IMR-90 (cell line): ENCODE data around the gene LYPD6B. TPM values are rescaled to one million over a fixed set of nuclear protein-coding genes. Genes with fewer than 3 reads are reported as not detected.

Experiments used
- ATAC-seq: fragments of 200-7000 bp; cut with Tn5 transposase; 2 replicates; pipeline ENCODE4 v1.9.1; 2020; ENCODE audit warnings: low read depth, mild to moderate bottlenecking, moderate library complexity
- BruUV-seq: library from RNA; stranded (reverse); fragments of 400-500 nt; replicated peaks from 2 replicates; lab custom pipeline; 2021; lab: Mats Ljungman, UMichigan
- CTCF ChIA-PET: fragments of 300-600 bp; formaldehyde crosslinking; extraction: SDS; loops from one replicate; lab custom pipeline; 2021; ENCODE audit warnings: antibody characterized with exemption; lab: Yijun Ruan, JAX
- POLR2A ChIA-PET: fragments of 300-600 bp; sonication (Branson Sonifier 250); formaldehyde crosslinking; loops from one replicate; lab custom pipeline; 2022; ENCODE audit warnings: antibody characterized with exemption; ENCODE audit not compliant: unreplicated experiment; lab: Charles Lee
- DNase-seq: peaks from one replicate; pipeline ENCODE4 v3.0.0; 2013
- H2AFZ ChIP-seq: replicated peaks from 2 replicates; pipeline ENCODE3; 2013; ENCODE audit warnings: low read length, mild to moderate bottlenecking; ENCODE audit not compliant: poor library complexity
- H2AK5ac ChIP-seq: 2 replicates; pipeline ENCODE4 v1.6.1; 2013; ENCODE audit warnings: low read depth, low read length, inconsistent platforms
- H2AK9ac ChIP-seq: replicated peaks from 2 replicates; pipeline ENCODE3; 2013; ENCODE audit warnings: mild to moderate bottlenecking, low read depth, low read length, moderate library complexity; ENCODE audit not compliant: poor library complexity
- H2BK120ac ChIP-seq: 2 replicates; pipeline ENCODE4 v1.6.1; 2013; ENCODE audit warnings: low read depth, low read length, inconsistent platforms
- H2BK15ac ChIP-seq: 3 replicates; pipeline ENCODE4 v1.6.1; 2013; ENCODE audit warnings: low read depth, low read length, inconsistent platforms
- H2BK20ac ChIP-seq: 2 replicates; pipeline ENCODE4 v1.6.1; 2013; ENCODE audit warnings: low read depth, mild to moderate bottlenecking, inconsistent platforms, low read length, moderate library complexity
- H2BK5ac ChIP-seq: 2 replicates; pipeline ENCODE4 v1.6.1; 2013; ENCODE audit warnings: mild to moderate bottlenecking, low read depth, low read length, inconsistent platforms; ENCODE audit not compliant: poor library complexity, severe bottlenecking
- H3K14ac ChIP-seq: replicated peaks from 2 replicates; pipeline ENCODE4 v1.6.1; 2013; ENCODE audit warnings: low read depth, low read length, inconsistent platforms
- H3K18ac ChIP-seq: 2 replicates; pipeline ENCODE4 v1.6.1; 2013; ENCODE audit warnings: low read depth, low read length, control low read depth
- H3K23ac ChIP-seq: 2 replicates; pipeline ENCODE4 v1.6.1; 2013; ENCODE audit warnings: low read depth, low read length, inconsistent platforms
- H3K27ac ChIP-seq: 2 replicates; pipeline ENCODE4 v1.5.1; 2013; ENCODE audit warnings: mild to moderate bottlenecking, control low read depth, low read length; ENCODE audit not compliant: insufficient read depth
- H3K27me3 ChIP-seq: 2 replicates; pipeline ENCODE4 v1.6.1; 2013; ENCODE audit warnings: low read length; ENCODE audit not compliant: control insufficient read depth, insufficient read depth
- H3K36me3 ChIP-seq: 2 replicates; pipeline ENCODE4 v1.6.1; 2013; ENCODE audit warnings: low read length, mixed read lengths; ENCODE audit not compliant: control insufficient read depth, insufficient read depth
- H3K4ac ChIP-seq: 2 replicates; pipeline ENCODE4 v1.6.1; 2013; ENCODE audit warnings: low read depth, low read length, inconsistent platforms
- H3K4me1 ChIP-seq: 2 replicates; pipeline ENCODE4 v1.6.1; 2013; ENCODE audit warnings: low read length, mixed read lengths; ENCODE audit not compliant: control insufficient read depth, insufficient read depth
- H3K4me2 ChIP-seq: 2 replicates; pipeline ENCODE4 v1.6.1; 2013; ENCODE audit warnings: low read depth, mild to moderate bottlenecking, control low read depth, low read length, moderate library complexity
- H3K4me3 ChIP-seq: 2 replicates; pipeline ENCODE4 v1.5.1; 2013; ENCODE audit warnings: low read depth, mild to moderate bottlenecking, control low read depth, low read length, moderate library complexity; ENCODE audit not compliant: insufficient read depth
- H3K56ac ChIP-seq: 2 replicates; pipeline ENCODE4 v1.6.1; 2013; ENCODE audit warnings: low read length, inconsistent platforms; ENCODE audit not compliant: insufficient read depth; ENCODE audit errors: extremely low read depth
- H3K79me1 ChIP-seq, 2 experiments: 2 replicates each; pipeline ENCODE4 v1.6.1; 2013; ENCODE audit warnings: low read length in 2 of 2, inconsistent platforms in 1 of 2, low read depth in 1 of 2
- H3K9ac ChIP-seq: 2 replicates; pipeline ENCODE4 v1.6.1; 2013; ENCODE audit warnings: low read depth, low read length, control low read depth
- H3K9me1 ChIP-seq: 2 replicates; pipeline ENCODE4 v1.6.1; 2013; ENCODE audit warnings: low read length, inconsistent platforms; ENCODE audit not compliant: insufficient read depth
- H3K9me3 ChIP-seq: 2 replicates; pipeline ENCODE4 v1.6.1; 2013; ENCODE audit warnings: low read length; ENCODE audit not compliant: control insufficient read depth, insufficient read depth
- H4K20me1 ChIP-seq: 2 replicates; pipeline ENCODE4 v1.6.1; 2013; ENCODE audit warnings: low read length, inconsistent platforms; ENCODE audit not compliant: insufficient read depth
- H4K5ac ChIP-seq: 2 replicates; pipeline ENCODE4 v1.6.1; 2013; ENCODE audit warnings: mild to moderate bottlenecking, low read depth, low read length, control low read depth
- H4K8ac ChIP-seq, 2 experiments: 2 replicates each; pipeline ENCODE4 v1.6.1; 2013; ENCODE audit warnings: low read depth in 2 of 2, low read length in 2 of 2, control low read depth in 1 of 2, inconsistent platforms in 1 of 2
- H4K91ac ChIP-seq: 2 replicates; pipeline ENCODE4 v1.6.1; 2013; ENCODE audit warnings: low read depth, low read length, inconsistent platforms; ENCODE audit not compliant: insufficient read depth
- BHLHE40 ChIP-seq: fragments of 150-350 bp; IDR thresholded peaks from 2 replicates; pipeline ENCODE4 v1.6.1; 2016; ENCODE audit warnings: mild to moderate bottlenecking, low read depth, low read length
- CEBPB ChIP-seq: IDR thresholded peaks from 2 replicates; pipeline ENCODE4 v1.6.1; 2012; ENCODE audit warnings: low read depth, low read length, improper control_type of control experiment
- FOS ChIP-seq: fragments of 150-350 bp; IDR thresholded peaks from 2 replicates; pipeline ENCODE4 v1.6.1; 2016; ENCODE audit warnings: low read depth, low read length
- MAFK ChIP-seq: IDR thresholded peaks from 2 replicates; pipeline ENCODE4 v1.6.1; 2012; ENCODE audit warnings: low read depth, low read length, improper control_type of control experiment
- MXI1 ChIP-seq: IDR thresholded peaks from 2 replicates; pipeline ENCODE4 v1.6.1; 2012; ENCODE audit warnings: low read depth, mild to moderate bottlenecking, low read length, moderate library complexity, borderline replicate concordance
- POLR2A ChIP-seq: IDR thresholded peaks from 2 replicates; pipeline ENCODE4 v1.6.1; 2012; ENCODE audit warnings: mild to moderate bottlenecking, low read depth, low read length
- RAD21 ChIP-seq: IDR thresholded peaks from 2 replicates; pipeline ENCODE4 v1.6.1; 2012; ENCODE audit warnings: low read length, improper control_type of control experiment
- RFX5 ChIP-seq: IDR thresholded peaks from 2 replicates; pipeline ENCODE4 v1.8.0; 2012; ENCODE audit warnings: low read depth, mild to moderate bottlenecking, low read length, moderate library complexity
- WGBS, 2 experiments: methylation state at CpG; one replicate each; pipeline versions ENCODE4 v1.1.5 to v1.1.7; 2013; ENCODE audit warnings: missing lambda C conversion rate in 2 of 2; ENCODE audit not compliant: insufficient read length in 1 of 2; ENCODE audit errors: extremely low coverage in 2 of 2; 5-methylcytosine and 5-hydroxymethylcytosine counted together
- dilution Hi-C: fragments of 300-500 bp; cut with HindIII; formaldehyde crosslinking; loops from one replicate; pipeline ENCODE4 v1.14.3; 2018; ENCODE audit warnings: low sequenced_read_pairs; ENCODE audit not compliant: unreplicated experiment
- in situ Hi-C: fragments of 300-500 bp; cut with MboI; formaldehyde crosslinking; loops from 3 replicates; pipeline ENCODE4 v1.14.3; 2019; ENCODE audit warnings: low sequenced_read_pairs, inconsistent platforms, mixed read lengths
- intact Hi-C: fragments of 100-400 bp; cut with micrococcal nuclease; formaldehyde crosslinking; loops from 2 replicates; pipeline ENCODE4 v1.10.0; 2022
- polyA plus RNA-seq, 3 experiments: library from polyadenylated mRNA; depleted of rRNA; stranded (reverse); fragments of >200 nt; gene quantifications; 2 replicates each; pipeline ENCODE4 v1.2.3, GENCODE V29; 2012; ENCODE audit warnings: low replicate concordance in 1 of 3
- total RNA-seq: library from RNA; depleted of rRNA; stranded (reverse); fragments of >200 nt; gene quantifications from 2 replicates; pipeline ENCODE4 v1.2.3, GENCODE V29; 2012
- TF ChIP-seq, protein P1 (sequence below): fragments of 150-350 bp; IDR thresholded peaks from 2 replicates; pipeline ENCODE4 v1.6.1; 2016; ENCODE audit warnings: low read depth, mild to moderate bottlenecking, low read length, moderate library complexity, borderline replicate concordance
- TF ChIP-seq, protein P2 (sequence below): fragments of 150-350 bp; IDR thresholded peaks from 2 replicates; pipeline ENCODE4 v1.6.1; 2017; ENCODE audit warnings: mild to moderate bottlenecking, antibody characterized with exemption, low read length, low read depth

The LYPD6B gene
- total and polyA plus RNA-seq, 2 of the 4 experiments (the other 2 are of a cell fraction), result 0.05 TPM; not detected in 1

DNA sequence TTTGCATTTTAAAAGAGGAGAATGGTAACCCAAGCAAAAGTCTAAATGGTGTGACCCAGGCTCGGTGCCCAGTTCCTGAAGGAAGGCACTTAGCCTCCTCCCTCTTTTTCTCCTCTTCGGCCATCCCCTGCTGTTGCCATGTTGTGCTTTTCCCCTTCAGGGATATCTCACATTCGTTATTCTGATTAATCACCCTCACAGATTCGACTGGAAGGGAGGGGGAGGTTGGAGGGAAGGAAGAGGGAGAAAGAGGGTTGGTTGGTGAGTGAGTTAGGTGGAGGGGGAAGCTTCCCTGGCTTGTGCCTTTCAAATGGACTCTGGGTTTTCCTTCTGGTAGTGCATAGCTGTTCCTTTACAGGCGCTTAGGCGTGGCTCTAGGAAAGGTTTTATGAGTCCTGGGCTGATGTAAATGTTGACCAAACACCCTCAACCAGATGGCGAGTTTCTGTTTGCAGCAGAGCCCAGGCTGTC, 39.0 kb upstream of the LYPD6B start:
- Histone ChIP-seq H2BK5ac (no peak overlapping the region), H3K27ac (no peak overlapping the region), H4K20me1 (no peaks in the 10 kb centered on the region), H3K4ac (no peak overlapping the region), H3K4me2 (no peak overlapping the region), H3K36me3 (no peaks in the 10 kb centered on the region), H2AK5ac (no peak overlapping the region), H4K5ac (no peak overlapping the region), H2AFZ (peak overlapping the region; percentile 14), H4K8ac (no peak overlapping the region), H3K4me3 (no peak overlapping the region), H4K91ac (no peak overlapping the region), H2BK15ac (no peak overlapping the region), H3K9ac (no peak overlapping the region), H3K9me1 (no peaks in the 10 kb centered on the region), H3K14ac (no peak overlapping the region), H3K79me1 (no peaks in the 10 kb centered on the region), H2BK20ac (no peak overlapping the region), H3K56ac (no peak overlapping the region), H2AK9ac (no peak overlapping the region), H3K4me1 (no peaks in the 10 kb centered on the region), H3K27me3 (peaks cover 7% of the 10 kb centered on the region), H3K18ac (no peak overlapping the region), H3K23ac (no peak overlapping the region), H2BK120ac (no peak overlapping the region), H3K9me3 (no peaks in the 10 kb centered on the region)
- dilution Hi-C loops, result no loop called here
- in situ Hi-C loops, result loop anchor here (25.0 kb wide), 1 partner anchor 1012 kb away; no protein-coding TSS in a partner anchor
- no peak for DNase-seq
- POLR2A ChIA-PET, result no interaction called here
- no peak for TF ChIP-seq RAD21
- TF ChIP-seq FOS, result no peak
- TF ChIP-seq RFX5, result no peak
- TF ChIP-seq, protein P1, sequence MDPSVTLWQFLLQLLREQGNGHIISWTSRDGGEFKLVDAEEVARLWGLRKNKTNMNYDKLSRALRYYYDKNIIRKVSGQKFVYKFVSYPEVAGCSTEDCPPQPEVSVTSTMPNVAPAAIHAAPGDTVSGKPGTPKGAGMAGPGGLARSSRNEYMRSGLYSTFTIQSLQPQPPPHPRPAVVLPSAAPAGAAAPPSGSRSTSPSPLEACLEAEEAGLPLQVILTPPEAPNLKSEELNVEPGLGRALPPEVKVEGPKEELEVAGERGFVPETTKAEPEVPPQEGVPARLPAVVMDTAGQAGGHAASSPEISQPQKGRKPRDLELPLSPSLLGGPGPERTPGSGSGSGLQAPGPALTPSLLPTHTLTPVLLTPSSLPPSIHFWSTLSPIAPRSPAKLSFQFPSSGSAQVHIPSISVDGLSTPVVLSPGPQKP, result no peak
- no peak for TF ChIP-seq BHLHE40
- TF ChIP-seq, protein P2, sequence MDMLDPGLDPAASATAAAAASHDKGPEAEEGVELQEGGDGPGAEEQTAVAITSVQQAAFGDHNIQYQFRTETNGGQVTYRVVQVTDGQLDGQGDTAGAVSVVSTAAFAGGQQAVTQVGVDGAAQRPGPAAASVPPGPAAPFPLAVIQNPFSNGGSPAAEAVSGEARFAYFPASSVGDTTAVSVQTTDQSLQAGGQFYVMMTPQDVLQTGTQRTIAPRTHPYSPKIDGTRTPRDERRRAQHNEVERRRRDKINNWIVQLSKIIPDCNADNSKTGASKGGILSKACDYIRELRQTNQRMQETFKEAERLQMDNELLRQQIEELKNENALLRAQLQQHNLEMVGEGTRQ, result no peak
- TF ChIP-seq MAFK, result no peak
- TF ChIP-seq MXI1, result no peak
- no peak for TF ChIP-seq POLR2A
- no peak for TF ChIP-seq CEBPB
- WGBS, 2 experiments, result no CpG with 5 or more reads among the region's 7 CpGs
- CTCF ChIA-PET, result no interaction called here
- no TSS peak for BruUV-seq
- intact Hi-C loops, result no loop called here
- ATAC-seq, result no peak
